Suprapubic skin (tissue), 4 donors: Measurements from ENCODE around the gene TMEM109.

Experiments used
- CTCF ChIP-seq, 2 donors: fragments of 200-600 bp in 1 of 2; fragments of 450-650 bp in 1 of 2; sonication (generic) in 1 of 2; IDR thresholded peaks; one replicate each; pipeline ENCODE4 v1.5.1; 2016 to 2019; ENCODE audit warnings: antibody characterized with exemption in 2 of 2, mild to moderate bottlenecking in 1 of 2, moderate library complexity in 1 of 2
- POLR2A ChIP-seq, 2 donors: fragments of 450-650 bp; IDR thresholded peaks; one replicate each; pipeline ENCODE4 v1.6.1; 2017; ENCODE audit warnings: antibody characterized with exemption in 2 of 2, mild to moderate bottlenecking in 2 of 2, moderate library complexity in 2 of 2
- POLR2AphosphoS5 ChIP-seq, 3 donors: sonication (generic); formaldehyde crosslinking; IDR thresholded peaks; one replicate each; pipeline ENCODE4 v1.6.1; 2017; ENCODE audit warnings: antibody characterized with exemption in 3 of 3

GRCh38 chr11:60941371-60942119, 27.6 kb downstream of the TMEM109 start:
- TF ChIP-seq CTCF (IDR thresholded peaks at IDR 0.05) (no peak), POLR2A (IDR thresholded peaks at IDR 0.05) (no peak), POLR2AphosphoS5 (IDR thresholded peaks at IDR 0.05) (no peak)
